Mammary epithelial cell (primary cell): ENCODE measurements around the gene MAML2.

ENCODE experiments used
- EZH2 ChIP-seq: IDR thresholded peaks from 2 replicates; pipeline ENCODE4 v1.6.1; 2012; ENCODE audit warnings: low read length, inconsistent platforms, borderline replicate concordance
- TF ChIP-seq, protein P1 (sequence below), 2 donors: IDR thresholded peaks in 1 of 2; conservative IDR thresholded peaks in 1 of 2; 2 replicates each; pipeline ENCODE4 v1.5.1; 2011 to 2012; ENCODE audit warnings: inconsistent platforms in 2 of 2, low read length in 2 of 2, mild to moderate bottlenecking in 2 of 2, control low read depth in 1 of 2, low read depth in 1 of 2; ENCODE audit not compliant: insufficient read depth in 1 of 2; ENCODE audit errors: extremely low read depth in 1 of 2

DNA sequence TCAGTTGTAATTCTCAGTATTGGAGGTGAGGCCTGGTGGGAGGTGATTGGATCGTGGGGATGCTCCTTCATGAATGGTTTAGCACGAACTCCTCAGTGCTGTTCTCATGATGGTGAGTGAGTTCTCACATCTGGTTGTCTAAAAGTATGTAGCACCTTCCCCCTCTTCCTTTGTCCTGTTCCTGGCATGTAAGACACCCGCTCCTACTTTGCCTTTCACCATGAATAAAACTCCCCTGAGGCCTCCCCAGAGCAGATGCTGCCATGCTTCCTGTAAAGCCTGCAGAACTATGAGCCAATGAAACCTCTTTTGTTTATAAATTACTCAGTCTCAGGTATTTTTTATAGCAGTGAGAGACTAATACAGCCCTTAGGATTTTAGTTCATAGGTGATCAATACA, 191.5 kb downstream of the MAML2 start:
- TF ChIP-seq, protein P1, sequence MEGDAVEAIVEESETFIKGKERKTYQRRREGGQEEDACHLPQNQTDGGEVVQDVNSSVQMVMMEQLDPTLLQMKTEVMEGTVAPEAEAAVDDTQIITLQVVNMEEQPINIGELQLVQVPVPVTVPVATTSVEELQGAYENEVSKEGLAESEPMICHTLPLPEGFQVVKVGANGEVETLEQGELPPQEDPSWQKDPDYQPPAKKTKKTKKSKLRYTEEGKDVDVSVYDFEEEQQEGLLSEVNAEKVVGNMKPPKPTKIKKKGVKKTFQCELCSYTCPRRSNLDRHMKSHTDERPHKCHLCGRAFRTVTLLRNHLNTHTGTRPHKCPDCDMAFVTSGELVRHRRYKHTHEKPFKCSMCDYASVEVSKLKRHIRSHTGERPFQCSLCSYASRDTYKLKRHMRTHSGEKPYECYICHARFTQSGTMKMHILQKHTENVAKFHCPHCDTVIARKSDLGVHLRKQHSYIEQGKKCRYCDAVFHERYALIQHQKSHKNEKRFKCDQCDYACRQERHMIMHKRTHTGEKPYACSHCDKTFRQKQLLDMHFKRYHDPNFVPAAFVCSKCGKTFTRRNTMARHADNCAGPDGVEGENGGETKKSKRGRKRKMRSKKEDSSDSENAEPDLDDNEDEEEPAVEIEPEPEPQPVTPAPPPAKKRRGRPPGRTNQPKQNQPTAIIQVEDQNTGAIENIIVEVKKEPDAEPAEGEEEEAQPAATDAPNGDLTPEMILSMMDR (conservative IDR thresholded peaks at IDR 0.05 in 1 of 2, IDR thresholded peaks at IDR 0.05 in 1 of 2; ENCODE audit: extremely low read depth in 1 of 2, insufficient read depth in 1 of 2, low read depth in 1 of 2, low read length in 2 of 2): no peak
- no peak for TF ChIP-seq EZH2
